ENCODE measurements around the gene SALL1.

Gene SALL1

GRCh38 chr16:51150888-51151320 lies at the start of gene SALL1:
SALL1 (minus strand) TSS chr16:51151270; CDS start chr16:51151241, 29 bp downstream.
- TF ChIP-seq POLR2A (IDR thresholded peaks at IDR 0.05; ENCODE audit: extremely low read depth, insufficient read length) = no peak
- no peak for TF ChIP-seq MAX (IDR thresholded peaks at IDR 0.05; ENCODE audit: low read depth, low read length)
- TF ChIP-seq MYC (IDR thresholded peaks at IDR 0.05; ENCODE audit: low read depth, low read length) = no peak
- no peak for TF ChIP-seq CTCF (IDR thresholded peaks at IDR 0.05; ENCODE audit: low read depth, low read length)
- no peak for DNase-seq (ENCODE audit: low read depth)
- H3K4me3 ChIP-seq (ENCODE audit: low read depth, low read length) = no peak within 1 kb of the TSS

- DNase-seq (ENCODE audit: low read depth) = no peak
- H3K4me3 ChIP-seq (ENCODE audit: low read depth, low read length) = no peak overlapping the region
- no peak for TF ChIP-seq CTCF (IDR thresholded peaks at IDR 0.05; ENCODE audit: low read depth, low read length)
These were observed 49.7 kb upstream of the SALL1 start for GRCh38 chr16:51200793-51201192.

GRCh38 chr16:51197953-51198748 lies 47.1 kb upstream of the SALL1 start:
- no peak for DNase-seq (ENCODE audit: low read depth)
- no peak for TF ChIP-seq MYC (IDR thresholded peaks at IDR 0.05; ENCODE audit: low read depth, low read length)
- no peak for TF ChIP-seq CTCF (IDR thresholded peaks at IDR 0.05; ENCODE audit: low read depth, low read length)
- TF ChIP-seq MAX (IDR thresholded peaks at IDR 0.05; ENCODE audit: low read depth, low read length) = no peak
- TF ChIP-seq POLR2A (IDR thresholded peaks at IDR 0.05; ENCODE audit: extremely low read depth, insufficient read length) = no peak
- H3K4me3 ChIP-seq (ENCODE audit: low read depth, low read length) = no peak overlapping the region

GRCh38 chr16:51193879-51194278 lies 42.8 kb upstream of the SALL1 start:
- H3K4me3 ChIP-seq (ENCODE audit: low read depth, low read length) = no peak overlapping the region
- DNase-seq (ENCODE audit: low read depth) = no peak
- no peak for TF ChIP-seq POLR2A (IDR thresholded peaks at IDR 0.05; ENCODE audit: extremely low read depth, insufficient read length)
- no peak for TF ChIP-seq CTCF (IDR thresholded peaks at IDR 0.05; ENCODE audit: low read depth, low read length)
- no peak for TF ChIP-seq MYC (IDR thresholded peaks at IDR 0.05; ENCODE audit: low read depth, low read length)
- no peak for TF ChIP-seq MAX (IDR thresholded peaks at IDR 0.05; ENCODE audit: low read depth, low read length)

GRCh38 chr16:51184702-51185433 lies 33.8 kb upstream of the SALL1 start:
- H3K4me3 ChIP-seq (ENCODE audit: low read depth, low read length) = peak overlapping the region; percentile 3
- TF ChIP-seq MYC (IDR thresholded peaks at IDR 0.05; ENCODE audit: low read depth, low read length) (no peak), MAX (IDR thresholded peaks at IDR 0.05; ENCODE audit: low read depth, low read length) (no peak), CTCF (IDR thresholded peaks at IDR 0.05; ENCODE audit: low read depth, low read length) (no peak), POLR2A (IDR thresholded peaks at IDR 0.05; ENCODE audit: extremely low read depth, insufficient read length) (no peak)

More at GRCh38 chr16:51184702-51185433, 33.8 kb upstream of the SALL1 start:
- DNase-seq (ENCODE audit: low read depth) = peak; percentile 96
